H1 (cell line): ENCODE measurements around the gene PM20D1. TPM values are rescaled to one million over a fixed set of nuclear protein-coding genes. Genes with fewer than 3 reads are reported as not detected.

Experiments
- BACH1 ChIP-seq: IDR thresholded peaks from 2 replicates; pipeline ENCODE4 v1.6.1; 2012; ENCODE audit warnings: low read length, improper control_type of control experiment
- CBX5 ChIP-seq: fragments of 300-800, 300-1000 bp; sonication (generic); IDR thresholded peaks from 2 replicates; pipeline ENCODE4 v1.7.1; 2016; ENCODE audit warnings: antibody characterized with exemption, low read length, low read depth
- CHD7 ChIP-seq: fragments of 300-600 bp; sonication (generic); IDR thresholded peaks from 2 replicates; pipeline ENCODE4 v1.7.1; 2012; ENCODE audit warnings: low read length, moderate library complexity, mild to moderate bottlenecking, inconsistent platforms; ENCODE audit not compliant: insufficient replicate concordance
- CREB1 ChIP-seq: IDR thresholded peaks from 2 replicates; pipeline ENCODE4 v1.6.1; 2012; ENCODE audit warnings: inconsistent platforms
- JUND ChIP-seq: IDR thresholded peaks from 2 replicates; pipeline ENCODE4 v1.6.1; 2011; ENCODE audit warnings: mild to moderate bottlenecking, improper control_type of control experiment, low read length
- KDM1A ChIP-seq: fragments of 200-600, 300-600 bp; sonication (generic); IDR thresholded peaks from 2 replicates; pipeline ENCODE4 v1.7.1; 2016; ENCODE audit warnings: mild to moderate bottlenecking, low read length, borderline replicate concordance
- NRF1 ChIP-seq: IDR thresholded peaks from 2 replicates; pipeline ENCODE4 v1.6.1; 2011; ENCODE audit warnings: mild to moderate bottlenecking, low read depth, low read length, improper control_type of control experiment
- SUZ12 ChIP-seq: fragments of 200-600 bp; sonication (generic); IDR thresholded peaks from 2 replicates; pipeline ENCODE4 v1.6.1; 2012; ENCODE audit warnings: mild to moderate bottlenecking, inconsistent platforms, low read length, moderate library complexity, mixed read lengths
- TAF7 ChIP-seq: optimal IDR thresholded peaks from 2 replicates; pipeline ENCODE3; 2011; ENCODE audit warnings: low read depth, mild to moderate bottlenecking, inconsistent platforms, low read length, moderate library complexity, borderline replicate concordance
- polyA plus RNA-seq, 7 experiments: library from polyadenylated mRNA; depleted of rRNA in 3 of 7; stranded (reverse) in 5 of 7; unstranded in 2 of 7; fragments of >200 nt in 5 of 7; fragments of 200-250 nt in 2 of 7; gene quantifications; 1 replicate in 5 of 7; 2 replicates in 1 of 7; 4 replicates in 1 of 7; pipeline versions ENCODE4 v1.2.1 to v1.2.3, GENCODE V29; 2011 to 2013; ENCODE audit warnings: missing spikeins in 2 of 7, mixed read lengths in 2 of 7
- total RNA-seq: library from RNA; stranded (reverse); fragmentation: NEBNext Ultra II Directional; extraction: Animal tissue kit (Norgen Biotek cat#: 25700); gene quantifications from 2 replicates; pipeline ENCODE4 v1.2.1, GENCODE V29; 2021

The PM20D1 gene
- total and polyA plus RNA-seq, 2 of the 8 experiments (the other 6 are each of a cell fraction or from before 2014, with no cell fraction given): 0.05 TPM; not detected in 1

- no peak for TF ChIP-seq CHD7
- no peak for TF ChIP-seq SUZ12
- TF ChIP-seq NRF1: no peak
- no peak for TF ChIP-seq CBX5
- TF ChIP-seq CREB1: no peak
- TF ChIP-seq JUND: no peak
- no peak for TF ChIP-seq KDM1A
- no peak for TF ChIP-seq BACH1
- no peak for TF ChIP-seq TAF7
Observed at GRCh38 chr1:205786601-205787000, 63.3 kb downstream of the PM20D1 start (continued).
